ENCODE results near the gene CTNND2. TPM values are rescaled to one million over a fixed set of nuclear protein-coding genes. Genes with fewer than 3 reads are reported as not detected.

The CTNND2 gene
- total RNA-seq, 1 experiment from 2014 or later, result 7.0 TPM

GRCh38 chr5:11857391-11857790 lies 46.9 kb downstream of the CTNND2 start:
- Histone ChIP-seq H2BK120ac (ENCODE audit: low read depth, low read length, poor library complexity, severe bottlenecking) (no peak overlapping the region), H4K20me1 (ENCODE audit: control insufficient read depth, insufficient read depth, insufficient read length) (no peaks in the 10 kb centered on the region), H3K23ac (ENCODE audit: insufficient read length, low read depth, low read length) (no peak overlapping the region), H3K9me3 (ENCODE audit: control insufficient read depth, low read depth, low read length) (no peaks in the 10 kb centered on the region), H2BK12ac (ENCODE audit: insufficient read length, low read depth, low read length) (no peak overlapping the region), H2BK20ac (ENCODE audit: low read depth, low read length, poor library complexity, severe bottlenecking) (no peak overlapping the region), H3K4me1 (ENCODE audit: insufficient read depth, low read length) (no peaks in the 10 kb centered on the region), H3K14ac (ENCODE audit: insufficient read depth, low read length) (no peak overlapping the region), H4K5ac (ENCODE audit: insufficient read length, low read depth, low read length) (no peak overlapping the region), H2AFZ (ENCODE audit: low read length) (no peak overlapping the region), H3T11ph (ENCODE audit: low read length) (no peak overlapping the region), H3K56ac (ENCODE audit: insufficient read length, low read depth, low read length) (no peak overlapping the region), H4K8ac (replicated peaks; ENCODE audit: insufficient read length, low read depth, low read length) (no peak overlapping the region), H2BK15ac (ENCODE audit: low read depth, low read length) (no peak overlapping the region), H3K79me2 (ENCODE audit: insufficient read depth, low read length) (no peaks in the 10 kb centered on the region), H2AK5ac (ENCODE audit: insufficient read length, low read length) (no peak overlapping the region), H3K4ac (ENCODE audit: low read depth, low read length) (no peak overlapping the region), H3K4me2 (ENCODE audit: insufficient read depth, insufficient read length, low read length) (no peak overlapping the region), H3K9ac (ENCODE audit: extremely low read depth, insufficient read length, low read length) (no peak overlapping the region), H3K18ac (ENCODE audit: insufficient read length, low read depth, low read length) (no peak overlapping the region), H3K79me1 (ENCODE audit: insufficient read depth, low read depth, low read length, poor library complexity, severe bottlenecking) (no peaks in the 10 kb centered on the region), H4K91ac (ENCODE audit: insufficient read length, low read depth, low read length) (no peak overlapping the region), H3K27me3 (ENCODE audit: insufficient read depth, low read length) (no peaks in the 10 kb centered on the region), H2BK5ac (ENCODE audit: insufficient read length, low read length) (no peak overlapping the region), H3K27ac (ENCODE audit: insufficient read length, low read depth, low read length) (no peak overlapping the region), H3K23me2 (ENCODE audit: insufficient read length, low read depth, low read length, poor library complexity, severe bottlenecking) (no peaks in the 10 kb centered on the region)
- no peaks in the 10 kb centered on the region for H3K9me3 Mint-ChIP-seq
- H3K4me1 Mint-ChIP-seq, result no peaks in the 10 kb centered on the region
- no peak overlapping the region for H3K4me3 Mint-ChIP-seq
- H3K27ac Mint-ChIP-seq, result no peak overlapping the region; a peak in 1 of 7 replicates
- H3K27me3 Mint-ChIP-seq (ENCODE audit: low read depth), result no peaks in the 10 kb centered on the region
- TF ChIP-seq, protein P1, sequence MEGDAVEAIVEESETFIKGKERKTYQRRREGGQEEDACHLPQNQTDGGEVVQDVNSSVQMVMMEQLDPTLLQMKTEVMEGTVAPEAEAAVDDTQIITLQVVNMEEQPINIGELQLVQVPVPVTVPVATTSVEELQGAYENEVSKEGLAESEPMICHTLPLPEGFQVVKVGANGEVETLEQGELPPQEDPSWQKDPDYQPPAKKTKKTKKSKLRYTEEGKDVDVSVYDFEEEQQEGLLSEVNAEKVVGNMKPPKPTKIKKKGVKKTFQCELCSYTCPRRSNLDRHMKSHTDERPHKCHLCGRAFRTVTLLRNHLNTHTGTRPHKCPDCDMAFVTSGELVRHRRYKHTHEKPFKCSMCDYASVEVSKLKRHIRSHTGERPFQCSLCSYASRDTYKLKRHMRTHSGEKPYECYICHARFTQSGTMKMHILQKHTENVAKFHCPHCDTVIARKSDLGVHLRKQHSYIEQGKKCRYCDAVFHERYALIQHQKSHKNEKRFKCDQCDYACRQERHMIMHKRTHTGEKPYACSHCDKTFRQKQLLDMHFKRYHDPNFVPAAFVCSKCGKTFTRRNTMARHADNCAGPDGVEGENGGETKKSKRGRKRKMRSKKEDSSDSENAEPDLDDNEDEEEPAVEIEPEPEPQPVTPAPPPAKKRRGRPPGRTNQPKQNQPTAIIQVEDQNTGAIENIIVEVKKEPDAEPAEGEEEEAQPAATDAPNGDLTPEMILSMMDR (conservative IDR thresholded peaks at IDR 0.05), result no peak
- no peak for DNase-seq
- no peaks in the 10 kb centered on the region for H3K36me3 Mint-ChIP-seq (ENCODE audit: insufficient read depth in 1 of 3, low read depth in 3 of 3)
- WGBS (ENCODE audit: extremely low coverage, insufficient read length, low lambda C conversion rate), result no CpG with 5 or more reads among the region's 7 CpGs
